HEK293T (cell line): ENCODE results near the gene NIPAL1.

Source experiments
- ARNT ChIP-seq: fragments of 450-650 bp; IDR thresholded peaks from 2 replicates; pipeline ENCODE4 v1.6.1; 2017; ENCODE audit warnings: mild to moderate bottlenecking
- BHLHE40 ChIP-seq: fragments of 450-650 bp; IDR thresholded peaks from 2 replicates; pipeline ENCODE4 v1.6.1; 2016; ENCODE audit warnings: mild to moderate bottlenecking, moderate library complexity, borderline replicate concordance
- CTBP1 ChIP-seq: fragments of 450-650 bp; IDR thresholded peaks from 2 replicates; pipeline ENCODE4 v1.6.1; 2016; ENCODE audit warnings: borderline replicate concordance
- ELF4 ChIP-seq: fragments of 450-650 bp; IDR thresholded peaks from 2 replicates; pipeline ENCODE4 v1.6.1; 2017; ENCODE audit warnings: antibody characterized with exemption
- FOXA1 ChIP-seq: fragments of 450-650 bp; IDR thresholded peaks from 2 replicates; pipeline ENCODE4 v1.6.1; 2016; ENCODE audit warnings: mild to moderate bottlenecking
- FOXK2 ChIP-seq: fragments of 450-650 bp; IDR thresholded peaks from 2 replicates; pipeline ENCODE4 v1.6.1; 2016; ENCODE audit warnings: mild to moderate bottlenecking
- FOXM1 ChIP-seq: fragments of 450-650 bp; IDR thresholded peaks from 2 replicates; pipeline ENCODE4 v1.6.1; 2017; ENCODE audit warnings: mild to moderate bottlenecking, borderline replicate concordance
- HDGF ChIP-seq: fragments of 450-650 bp; IDR thresholded peaks from 2 replicates; pipeline ENCODE4 v1.6.1; 2017; ENCODE audit warnings: antibody characterized with exemption, borderline replicate concordance
- L3MBTL2 ChIP-seq: fragments of 450-650 bp; conservative IDR thresholded peaks from 2 replicates; pipeline ENCODE4 v1.6.1; 2016; ENCODE audit warnings: mild to moderate bottlenecking
- LEF1 ChIP-seq: fragments of 450-650 bp; IDR thresholded peaks from 2 replicates; pipeline ENCODE4 v1.6.1; 2017; ENCODE audit warnings: mild to moderate bottlenecking, borderline replicate concordance
- SP1 ChIP-seq: fragments of 450-650 bp; IDR thresholded peaks from 2 replicates; pipeline ENCODE4 v1.6.1; 2017
- SUZ12 ChIP-seq: fragments of 450-650 bp; IDR thresholded peaks from 2 replicates; pipeline ENCODE4 v1.6.1; 2016; ENCODE audit warnings: mild to moderate bottlenecking
- TARDBP ChIP-seq: fragments of 450-650 bp; IDR thresholded peaks from 2 replicates; pipeline ENCODE4 v1.6.1; 2016
- ZNF384 ChIP-seq: fragments of 450-650 bp; IDR thresholded peaks from 2 replicates; pipeline ENCODE4 v1.6.1; 2016

DNA sequence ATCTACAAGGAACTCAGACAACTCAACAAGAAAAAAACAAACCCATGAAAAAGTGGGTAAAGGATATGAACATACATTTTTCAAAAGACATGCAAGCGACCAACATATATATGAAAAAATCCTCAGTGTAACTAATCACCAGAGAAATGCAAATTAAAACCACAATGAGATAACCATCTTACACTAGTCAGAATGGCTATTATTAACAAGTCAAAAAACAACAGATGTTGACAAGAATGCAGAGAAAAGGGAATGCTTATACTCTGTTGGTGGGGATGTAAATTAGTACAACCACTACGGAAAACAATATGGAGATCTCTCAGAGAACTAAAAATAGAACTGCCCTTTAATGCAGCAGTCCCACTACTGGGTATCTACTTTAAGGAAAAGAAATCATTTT lies 12.1 kb downstream of the NIPAL1 start:
- TF ChIP-seq FOXK2 (no peak), L3MBTL2 (no peak), SP1 (no peak), FOXA1 (no peak), SUZ12 (no peak), ARNT (no peak), ELF4 (no peak), TARDBP (no peak), BHLHE40 (no peak), ZNF384 (no peak), HDGF (no peak), FOXM1 (no peak), LEF1 (no peak), CTBP1 (no peak)
